ENCODE measurements around the gene CDH13. TPM values are rescaled to one million over a fixed set of nuclear protein-coding genes. Genes with fewer than 3 reads are reported as not detected.
A peak's percentile ranks its signal among the peaks of the same experiment; 100 is the strongest.

The CDH13 gene
- total and polyA plus RNA-seq, 2 donors (not counting 3 experiments of a cell fraction or from before 2014, with no cell fraction given) = 96.6 to 124 TPM

GRCh38 chr16:82979406-82980111 lies 352.8 kb downstream of the CDH13 start:
- H3K4me1 ChIP-seq (ENCODE audit: control insufficient read depth, extremely low read depth, insufficient read depth, low read length) = peaks cover 23% of the 10 kb centered on the region
- no peak overlapping the region for H3K4me3 ChIP-seq (replicated peaks in 1 of 3; ENCODE audit: insufficient read depth in 1 of 3, low read depth in 1 of 3, low read length in 3 of 3)
- FAIRE-seq (peak; percentile 92), DNase-seq (ENCODE audit: low read depth, low spot score) (peak; percentile 88)
- no peaks in the 10 kb centered on the region for H3K9me3 ChIP-seq (replicated peaks; ENCODE audit: control insufficient read depth, insufficient read depth, low read length)
- dilution Hi-C loops (cut with MboI; ENCODE audit: extremely low pct_ligation_motif_present, low sequenced_read_pairs) = no loop called here
- BruUV-seq (replicated peaks) = TSS peak; percentile 90
- intact Hi-C loops (cut with micrococcal nuclease) = loop anchor here (1.0 kb wide), 4 partner anchors 17 to 90 kb away; no protein-coding TSS in a partner anchor
- TF ChIP-seq JUN (IDR thresholded peaks at IDR 0.05; ENCODE audit: borderline replicate concordance, insufficient read depth, insufficient read length, low read depth) (peak; percentile 45), MAX (IDR thresholded peaks at IDR 0.05; ENCODE audit: insufficient read depth, insufficient read length) (no peak), CTCF (IDR thresholded peaks at IDR 0.05; ENCODE audit: extremely low read depth in 1 of 2, insufficient read depth in 1 of 2, low read depth in 1 of 2, low read length in 2 of 2) (no peak), POLR2A (IDR thresholded peaks at IDR 0.05; ENCODE audit: low read depth, low read length) (no peak), GATA2 (IDR thresholded peaks at IDR 0.05; ENCODE audit: insufficient read depth, insufficient read length, low read depth, low read length) (peak; percentile 89), MYC (IDR thresholded peaks at IDR 0.05; ENCODE audit: low read depth, low read length) (no peak), FOS (IDR thresholded peaks at IDR 0.05; ENCODE audit: borderline replicate concordance, insufficient read depth, low read length) (peak; percentile 82), EZH2 (IDR thresholded peaks at IDR 0.05; ENCODE audit: borderline replicate concordance, low read depth, low read length, severe bottlenecking) (no peak), POLR2AphosphoS5 (IDR thresholded peaks at IDR 0.05; ENCODE audit: insufficient read depth, low read depth, low read length) (no peak)
- ChIA-PET POLR2A (interaction anchor here (0.6 to 1.0 kb wide), 2 partner anchors 42 to 85 kb away, joined by 3 read pairs; no protein-coding TSS in a partner anchor), CTCF (interaction anchor here (1.4 kb wide), 1 partner anchor 22 kb away, joined by 3 read pairs; no protein-coding TSS in a partner anchor)
- H3K27ac ChIP-seq (ENCODE audit: insufficient read depth, low read depth, low read length) = peak overlapping the region; percentile 62
- no peaks in the 10 kb centered on the region for H3K36me3 ChIP-seq (ENCODE audit: control insufficient read depth in 2 of 2, extremely low read depth in 1 of 2, insufficient read depth in 2 of 2, low read length in 2 of 2)
- no peaks in the 10 kb centered on the region for H3K27me3 ChIP-seq (ENCODE audit: control insufficient read depth in 2 of 2, insufficient read depth in 2 of 2, low read length in 2 of 2)
- no peaks in the 10 kb centered on the region for H4K20me1 ChIP-seq (replicated peaks; ENCODE audit: control insufficient read depth, extremely low read depth, insufficient read depth, low read length)
- peak overlapping the region; percentile 33 for H3K4me2 ChIP-seq (ENCODE audit: insufficient read depth, low read length)
- H3K9ac ChIP-seq (replicated peaks; ENCODE audit: extremely low read depth, insufficient read depth, low read length) = no peak overlapping the region
- H3K9me1 ChIP-seq (replicated peaks; ENCODE audit: control insufficient read depth, extremely low read depth, insufficient read depth, low read length) = no peaks in the 10 kb centered on the region
- peak overlapping the region; percentile 31 for H2AFZ ChIP-seq (ENCODE audit: low read depth, low read length)
- H3K79me2 ChIP-seq (ENCODE audit: control insufficient read depth, insufficient read depth, low read length) = no peaks in the 10 kb centered on the region

Measured in endothelial cell of umbilical vein (primary cell).